Vagina (tissue), 2 donors: Measurements from ENCODE around the gene C16orf46. TPM values are rescaled to one million over a fixed set of nuclear protein-coding genes. Genes with fewer than 3 reads are reported as not detected.

Experiments used
- DNase-seq, 2 donors: peaks; one replicate each; pipeline ENCODE4 v3.0.0-alpha.2; 2017; ENCODE audit errors: extremely low spot score in 2 of 2
- H3K27ac ChIP-seq: fragments of 200-600 bp; sonication (generic); one replicate; pipeline ENCODE4 v1.5.1; 2019
- H3K27me3 ChIP-seq: fragments of 200-600 bp; sonication (generic); one replicate; pipeline ENCODE4 v1.5.1; 2019
- H3K36me3 ChIP-seq, 2 donors: fragments of 200-600 bp; sonication (generic); one replicate each; pipeline ENCODE4 v1.5.1; 2017 to 2019
- H3K4me1 ChIP-seq: fragments of 200-600 bp; sonication (generic); one replicate; pipeline ENCODE4 v1.5.1; 2019
- H3K4me3 ChIP-seq, 2 donors: fragments of 200-600 bp; sonication (generic); 1 replicate in 1 of 2; 2 replicates in 1 of 2; pipeline ENCODE4 v1.5.1; 2016 to 2019
- H3K9me3 ChIP-seq: fragments of 200-600 bp; sonication (generic); one replicate; pipeline ENCODE4 v1.5.1; 2019
- POLR2A ChIP-seq, 2 donors: fragments of 450-650 bp; IDR thresholded peaks; one replicate each; pipeline ENCODE4 v1.6.1; 2017; ENCODE audit warnings: antibody characterized with exemption in 2 of 2, mild to moderate bottlenecking in 2 of 2, moderate library complexity in 2 of 2
- POLR2AphosphoS5 ChIP-seq, 2 donors: sonication (generic); formaldehyde crosslinking; IDR thresholded peaks; one replicate each; pipeline ENCODE4 v1.9.0; 2017; ENCODE audit warnings: antibody characterized with exemption in 2 of 2, mild to moderate bottlenecking in 2 of 2, low read depth in 1 of 2; ENCODE audit not compliant: insufficient read depth in 1 of 2
- intact Hi-C: fragments of 100-400 bp; cut with DNase I; formaldehyde crosslinking; loops from one replicate; pipeline ENCODE4 v1.15.1; 2023
- total RNA-seq: library from RNA; depleted of rRNA; stranded (reverse); fragments of >200 nt; gene quantifications from one replicate; pipeline ENCODE4 v1.2.3, GENCODE V29; 2016
- TF ChIP-seq, protein P1 (sequence below), 3 experiments: fragments of 450-650 bp in 2 of 3; fragments of 200-600 bp in 1 of 3; sonication (generic) in 1 of 3; IDR thresholded peaks; one replicate each; pipeline ENCODE4 v1.5.1; 2017 to 2019; ENCODE audit warnings: antibody characterized with exemption in 3 of 3, mild to moderate bottlenecking in 2 of 3, moderate library complexity in 2 of 3

The C16orf46 gene
- total RNA-seq, 1 donor from 2014 or later = 1.2 TPM

DNA sequence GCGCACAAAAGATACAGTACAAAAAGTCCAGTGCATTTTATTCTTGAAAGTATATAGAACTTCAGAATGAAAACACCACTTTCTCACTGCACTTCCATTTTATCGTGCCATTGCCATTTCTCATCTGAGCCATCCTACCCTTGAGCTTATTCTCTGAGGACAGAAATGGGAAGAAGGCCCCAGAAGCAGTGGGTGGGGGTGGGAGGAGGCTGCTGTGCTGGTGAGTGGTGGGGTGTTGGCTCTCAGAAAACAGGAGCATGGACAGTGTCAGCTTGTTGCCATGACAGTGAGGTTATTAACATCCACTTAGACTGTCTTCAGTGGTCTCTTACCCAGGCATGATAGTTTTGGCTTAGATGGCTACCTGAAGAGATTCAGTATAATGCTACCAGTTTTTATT is 36.9 kb downstream of the C16orf46 start:
- H3K27ac ChIP-seq = no peak overlapping the region
- H3K27me3 ChIP-seq = no peaks in the 10 kb centered on the region
- TF ChIP-seq POLR2A (IDR thresholded peaks at IDR 0.05) (no peak), POLR2AphosphoS5 (IDR thresholded peaks at IDR 0.05; ENCODE audit: insufficient read depth in 1 of 2, low read depth in 1 of 2) (no peak)
- TF ChIP-seq, protein P1, sequence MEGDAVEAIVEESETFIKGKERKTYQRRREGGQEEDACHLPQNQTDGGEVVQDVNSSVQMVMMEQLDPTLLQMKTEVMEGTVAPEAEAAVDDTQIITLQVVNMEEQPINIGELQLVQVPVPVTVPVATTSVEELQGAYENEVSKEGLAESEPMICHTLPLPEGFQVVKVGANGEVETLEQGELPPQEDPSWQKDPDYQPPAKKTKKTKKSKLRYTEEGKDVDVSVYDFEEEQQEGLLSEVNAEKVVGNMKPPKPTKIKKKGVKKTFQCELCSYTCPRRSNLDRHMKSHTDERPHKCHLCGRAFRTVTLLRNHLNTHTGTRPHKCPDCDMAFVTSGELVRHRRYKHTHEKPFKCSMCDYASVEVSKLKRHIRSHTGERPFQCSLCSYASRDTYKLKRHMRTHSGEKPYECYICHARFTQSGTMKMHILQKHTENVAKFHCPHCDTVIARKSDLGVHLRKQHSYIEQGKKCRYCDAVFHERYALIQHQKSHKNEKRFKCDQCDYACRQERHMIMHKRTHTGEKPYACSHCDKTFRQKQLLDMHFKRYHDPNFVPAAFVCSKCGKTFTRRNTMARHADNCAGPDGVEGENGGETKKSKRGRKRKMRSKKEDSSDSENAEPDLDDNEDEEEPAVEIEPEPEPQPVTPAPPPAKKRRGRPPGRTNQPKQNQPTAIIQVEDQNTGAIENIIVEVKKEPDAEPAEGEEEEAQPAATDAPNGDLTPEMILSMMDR (IDR thresholded peaks at IDR 0.05) = no peak
- no peak for DNase-seq
- intact Hi-C loops = no loop called here
- no peak overlapping the region for H3K4me3 ChIP-seq
- H3K9me3 ChIP-seq = no peaks in the 10 kb centered on the region
- peaks cover 0 to 41% of the 10 kb centered on the region in 2 donors for H3K36me3 ChIP-seq
- H3K4me1 ChIP-seq = peaks cover 30% of the 10 kb centered on the region

DNA sequence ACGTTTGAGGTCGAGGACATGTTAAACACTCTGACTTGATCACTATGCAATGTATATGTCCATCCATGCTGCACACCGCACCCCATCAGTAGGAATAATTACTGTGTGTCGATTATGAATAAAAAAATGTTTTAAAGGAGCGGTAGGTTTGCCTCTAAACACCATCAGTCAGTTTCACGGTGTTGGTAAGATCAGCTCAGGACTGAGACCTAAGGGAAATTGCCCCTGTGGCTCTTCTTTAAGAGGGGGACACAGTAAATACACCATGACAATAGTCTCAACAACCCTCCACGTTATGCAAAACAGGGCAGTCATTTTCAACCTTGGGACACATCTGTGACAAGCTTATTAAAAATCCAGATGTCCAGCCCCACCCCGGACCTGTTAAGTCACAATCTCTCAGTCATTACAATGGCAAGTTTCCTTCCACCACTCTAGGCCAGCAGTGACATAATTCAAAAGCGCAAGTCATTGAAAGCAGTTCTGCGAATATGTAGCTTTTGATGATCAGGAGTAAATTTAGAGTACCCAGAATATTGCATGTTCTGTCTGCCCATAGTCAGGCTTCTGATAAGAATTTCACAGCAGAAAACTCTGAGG is 40.2 kb downstream of the C16orf46 start:
- peaks cover 0 to 8% of the 10 kb centered on the region in 2 donors for H3K36me3 ChIP-seq
- H3K4me1 ChIP-seq = peaks cover 30% of the 10 kb centered on the region
- no peaks in the 10 kb centered on the region for H3K27me3 ChIP-seq
- DNase-seq = no peak
- TF ChIP-seq, protein P1 (IDR thresholded peaks at IDR 0.05) = no peak
- TF ChIP-seq POLR2A (IDR thresholded peaks at IDR 0.05) (no peak), POLR2AphosphoS5 (IDR thresholded peaks at IDR 0.05; ENCODE audit: insufficient read depth in 1 of 2, low read depth in 1 of 2) (no peak)
- intact Hi-C loops = no loop called here
- peak overlapping the region; percentile 65 to 99 for H3K4me3 ChIP-seq
- peak overlapping the region; percentile 51 for H3K27ac ChIP-seq
- no peaks in the 10 kb centered on the region for H3K9me3 ChIP-seq

DNA sequence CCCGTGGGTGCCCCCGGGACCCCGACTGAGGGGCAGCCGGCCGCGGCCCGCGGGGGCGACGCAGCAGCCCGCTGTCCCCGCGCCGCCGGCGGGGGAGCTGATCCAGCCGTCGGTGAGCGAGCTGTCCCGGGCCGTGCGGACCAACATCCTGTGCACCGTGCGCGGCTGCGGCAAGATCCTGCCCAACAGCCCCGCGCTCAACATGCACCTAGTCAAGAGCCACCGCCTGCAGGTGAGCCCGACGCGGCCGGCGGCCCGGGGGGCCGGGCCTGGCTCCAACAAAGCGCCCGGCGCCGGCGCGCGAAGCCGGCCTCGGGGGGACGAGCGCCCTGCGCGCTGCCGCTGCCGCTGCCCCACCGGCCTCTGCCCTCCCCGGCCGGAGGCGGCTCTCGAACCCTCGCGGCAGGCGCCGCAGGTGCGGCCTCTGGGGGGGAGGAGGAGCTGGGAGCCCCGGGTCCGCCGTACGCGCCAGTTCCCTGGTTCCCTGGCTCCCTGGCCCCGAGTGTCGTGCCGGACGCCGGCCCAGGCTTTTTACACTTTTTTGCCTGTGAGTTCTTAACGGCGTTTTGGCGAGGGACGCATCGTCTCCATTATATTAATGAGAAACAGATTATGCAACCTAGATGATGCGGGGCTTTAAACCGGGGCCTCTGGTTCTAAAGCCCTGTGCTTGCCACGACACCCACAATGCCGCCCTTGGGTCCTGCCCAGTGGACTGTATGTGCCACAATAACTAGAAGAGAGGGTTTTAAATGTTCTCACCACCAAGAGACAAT is 40.9 kb downstream of the C16orf46 start:
- peaks cover 30% of the 10 kb centered on the region for H3K4me1 ChIP-seq
- no peak for DNase-seq
- intact Hi-C loops = no loop called here
- peak overlapping the region; percentile 51 for H3K27ac ChIP-seq
- no peaks in the 10 kb centered on the region for H3K9me3 ChIP-seq
- peak overlapping the region; percentile 65 to 99 for H3K4me3 ChIP-seq
- no peak for TF ChIP-seq POLR2A (IDR thresholded peaks at IDR 0.05)
- H3K36me3 ChIP-seq = peaks cover 0 to 1% of the 10 kb centered on the region in 2 donors
- H3K27me3 ChIP-seq = no peaks in the 10 kb centered on the region

DNA sequence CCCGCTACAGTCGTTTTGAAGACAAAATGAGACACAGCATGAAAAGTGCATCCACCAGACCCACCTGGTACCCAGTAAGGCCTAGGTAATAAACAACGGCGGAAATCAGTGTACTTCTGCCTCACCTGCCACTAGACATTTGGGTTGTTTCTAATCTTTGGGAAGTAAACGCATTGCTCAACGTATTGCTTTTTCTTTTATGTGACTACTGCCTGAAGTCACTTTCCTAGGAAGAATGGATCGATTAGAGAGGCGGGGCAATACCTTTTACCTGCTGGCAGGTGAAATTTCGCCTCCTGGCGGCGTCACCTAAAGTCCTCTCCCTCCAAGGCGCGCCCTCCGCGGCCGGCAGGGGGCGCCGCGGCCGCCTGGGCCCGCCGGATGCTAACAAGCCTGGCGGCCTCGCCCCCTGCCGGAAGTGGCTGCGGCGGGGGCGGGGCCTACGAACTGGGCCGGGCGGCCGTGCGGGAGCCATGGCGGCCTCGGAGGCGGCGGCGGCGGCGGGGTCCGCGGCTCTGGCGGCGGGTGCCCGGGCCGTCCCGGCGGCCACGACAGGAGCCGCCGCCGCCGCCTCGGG is 41.6 kb downstream of the C16orf46 start, which contains the start of gene ATMIN:
TSS of gene ATMIN (plus strand) at position 445 of the 577 bp plus-strand sequence. CDS start at position 474, 29 bp downstream.
- H3K27ac ChIP-seq = peak within 1 kb of the TSS; percentile 51
- intact Hi-C loops = no loop called here

More for the DNA sequence above, 41.6 kb downstream of the C16orf46 start, which contains the start of gene ATMIN:
- TF ChIP-seq POLR2AphosphoS5 (IDR thresholded peaks at IDR 0.05; ENCODE audit: insufficient read depth in 1 of 2, low read depth in 1 of 2) (no peak), POLR2A (IDR thresholded peaks at IDR 0.05) (peak in 1 of 2 donors; percentile 47)
- TF ChIP-seq, protein P1 (IDR thresholded peaks at IDR 0.05) = peak; percentile 87 to 94 (median 88)
- no peak for DNase-seq
- H3K36me3 ChIP-seq = no peaks in the 10 kb centered on the region
- H3K27me3 ChIP-seq = no peaks in the 10 kb centered on the region
- H3K9me3 ChIP-seq = no peaks in the 10 kb centered on the region
- H3K4me1 ChIP-seq = peaks cover 30% of the 10 kb centered on the region
- peak within 1 kb of the TSS; percentile 65 to 99 for H3K4me3 ChIP-seq
